Rectal smooth muscle tissue (tissue), 1 donor: ENCODE results near the gene GRIP1.

Experiments used
- H3K27ac ChIP-seq: one replicate; pipeline ENCODE4 v1.7.0; 2013; ENCODE audit warnings: low read depth, low read length, inconsistent platforms
- H3K27me3 ChIP-seq: one replicate; pipeline ENCODE4 v1.7.0; 2013; ENCODE audit warnings: low read length; ENCODE audit not compliant: control insufficient read depth, insufficient read depth
- H3K36me3 ChIP-seq: one replicate; pipeline ENCODE4 v1.7.0; 2013; ENCODE audit warnings: low read length; ENCODE audit not compliant: control insufficient read depth, insufficient read depth
- H3K4me1 ChIP-seq: one replicate; pipeline ENCODE4 v1.7.0; 2013; ENCODE audit warnings: low read length; ENCODE audit not compliant: control insufficient read depth, insufficient read depth
- H3K4me3 ChIP-seq: one replicate; pipeline ENCODE4 v1.7.0; 2013; ENCODE audit warnings: low read length
- H3K9ac ChIP-seq: one replicate; pipeline ENCODE4 v1.7.0; 2013; ENCODE audit warnings: low read length

Gene GRIP1

GRCh38 chr12:66398931-66399910 is 279.7 kb downstream of the GRIP1 start:
- Histone ChIP-seq H3K4me3 (no peak overlapping the region), H3K27me3 (no peaks in the 10 kb centered on the region), H3K27ac (no peak overlapping the region), H3K4me1 (peaks cover 11% of the 10 kb centered on the region), H3K36me3 (no peaks in the 10 kb centered on the region), H3K9ac (no peak overlapping the region)

DNA sequence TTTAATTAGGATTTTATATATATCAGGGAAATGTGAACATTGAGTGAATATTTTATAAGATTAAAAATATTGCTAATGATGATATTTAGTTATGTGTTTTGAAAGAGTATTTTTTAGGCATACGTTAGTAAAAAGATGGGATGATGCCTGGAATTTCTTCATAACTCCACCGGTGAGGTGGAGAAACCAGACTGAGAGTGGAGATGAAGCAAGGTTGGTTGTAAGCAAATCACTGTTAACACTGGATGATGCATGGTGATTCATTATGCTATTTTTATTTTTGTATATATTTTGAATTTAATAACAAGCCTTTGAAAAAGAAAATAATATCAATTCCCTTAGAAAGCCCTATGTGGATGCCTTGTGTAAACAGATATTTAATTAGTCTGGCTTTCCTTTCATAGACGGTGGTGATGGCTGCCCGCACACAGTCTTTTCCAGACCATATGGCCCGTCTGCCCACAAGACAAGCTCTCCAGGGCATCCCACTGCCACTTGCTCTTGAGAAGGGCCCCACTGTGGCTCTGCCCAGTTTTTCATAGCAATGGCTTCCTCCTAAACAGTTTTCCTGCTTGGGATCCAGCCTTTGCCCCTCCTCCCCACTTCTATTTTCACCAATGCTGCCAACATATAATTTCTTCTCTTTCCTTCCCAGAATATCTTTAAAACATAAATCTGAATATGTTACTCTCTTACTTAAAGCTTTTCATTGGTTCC is 281.1 kb downstream of the GRIP1 start:
- Histone ChIP-seq H3K27ac (no peak overlapping the region), H3K27me3 (no peaks in the 10 kb centered on the region), H3K4me1 (peaks cover 11% of the 10 kb centered on the region), H3K36me3 (no peaks in the 10 kb centered on the region), H3K4me3 (no peak overlapping the region), H3K9ac (no peak overlapping the region)

DNA sequence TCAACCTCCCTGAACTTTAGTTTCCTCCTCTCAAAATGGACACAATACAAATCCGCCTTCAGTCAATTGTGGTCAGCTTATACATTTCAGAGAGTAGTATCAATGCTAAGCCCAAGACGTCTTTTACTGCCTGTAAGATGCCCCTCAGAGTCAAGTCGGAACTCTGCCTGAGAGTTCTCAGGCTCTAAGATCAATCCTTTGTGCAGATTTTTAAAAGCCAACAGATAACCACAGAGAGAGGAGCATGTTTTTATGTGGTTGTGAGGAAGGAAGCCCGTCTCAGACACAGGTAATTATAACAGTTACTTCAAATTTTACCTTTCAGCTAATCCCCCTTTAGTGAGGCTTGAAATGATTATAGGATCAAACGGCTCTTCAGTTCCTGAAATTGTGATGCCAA is 285.0 kb downstream of the GRIP1 start:
- no peaks in the 10 kb centered on the region for H3K36me3 ChIP-seq
- no peak overlapping the region for H3K27ac ChIP-seq
- no peak overlapping the region for H3K4me3 ChIP-seq
- H3K9ac ChIP-seq = no peak overlapping the region
- H3K4me1 ChIP-seq = no peaks in the 10 kb centered on the region
- no peaks in the 10 kb centered on the region for H3K27me3 ChIP-seq

GRCh38 chr12:66392266-66392915 is 286.5 kb downstream of the GRIP1 start:
- H3K9ac ChIP-seq = no peak overlapping the region
- H3K4me1 ChIP-seq = no peaks in the 10 kb centered on the region
- no peaks in the 10 kb centered on the region for H3K36me3 ChIP-seq
- H3K27ac ChIP-seq = no peak overlapping the region
- no peaks in the 10 kb centered on the region for H3K27me3 ChIP-seq
- no peak overlapping the region for H3K4me3 ChIP-seq

DNA sequence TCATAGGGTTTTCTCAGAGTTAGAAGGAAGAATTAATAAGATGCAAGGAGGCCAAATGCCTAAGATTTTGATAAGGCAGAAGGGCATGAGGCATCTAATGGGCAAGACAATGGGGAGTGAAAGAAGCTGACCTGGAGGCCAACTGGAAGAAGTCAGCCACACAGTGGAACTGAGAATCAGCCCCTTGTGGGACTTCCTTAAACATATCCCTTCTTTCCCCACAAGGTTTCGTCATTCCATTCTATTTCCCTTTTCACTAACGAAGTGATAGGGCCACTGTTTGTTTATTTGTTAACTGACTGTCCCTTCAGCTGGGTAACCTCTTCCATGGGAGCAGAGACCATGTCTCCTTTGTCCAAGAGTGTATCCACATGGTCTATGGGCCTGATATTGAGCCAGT is 290.4 kb downstream of the GRIP1 start:
- no peaks in the 10 kb centered on the region for H3K27me3 ChIP-seq
- H3K9ac ChIP-seq = no peak overlapping the region
- no peaks in the 10 kb centered on the region for H3K36me3 ChIP-seq
- H3K4me3 ChIP-seq = no peak overlapping the region
- no peak overlapping the region for H3K27ac ChIP-seq
- no peaks in the 10 kb centered on the region for H3K4me1 ChIP-seq

DNA sequence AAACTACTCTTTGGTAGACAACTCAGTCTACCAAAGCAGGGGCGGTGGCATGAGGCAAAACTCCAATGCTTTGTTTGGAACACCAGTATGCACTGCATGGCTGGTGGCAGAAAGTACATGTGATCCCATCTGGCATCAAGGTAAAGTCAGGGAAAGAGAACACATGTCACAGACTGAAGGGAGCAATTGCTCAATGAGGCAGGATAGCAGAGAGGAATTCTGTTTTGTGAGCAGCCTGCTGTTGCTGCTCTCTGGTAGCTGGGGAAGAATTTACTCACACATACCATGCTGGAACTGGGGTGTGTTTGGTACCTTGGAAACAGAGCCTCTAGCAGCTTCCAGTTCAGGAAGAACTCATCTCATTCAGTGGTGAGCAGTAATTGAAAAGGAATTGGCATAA is 291.8 kb downstream of the GRIP1 start:
- no peaks in the 10 kb centered on the region for H3K4me1 ChIP-seq
- H3K36me3 ChIP-seq = no peaks in the 10 kb centered on the region
- H3K4me3 ChIP-seq = no peak overlapping the region
- H3K27ac ChIP-seq = no peak overlapping the region
- no peaks in the 10 kb centered on the region for H3K27me3 ChIP-seq
- H3K9ac ChIP-seq = no peak overlapping the region

DNA sequence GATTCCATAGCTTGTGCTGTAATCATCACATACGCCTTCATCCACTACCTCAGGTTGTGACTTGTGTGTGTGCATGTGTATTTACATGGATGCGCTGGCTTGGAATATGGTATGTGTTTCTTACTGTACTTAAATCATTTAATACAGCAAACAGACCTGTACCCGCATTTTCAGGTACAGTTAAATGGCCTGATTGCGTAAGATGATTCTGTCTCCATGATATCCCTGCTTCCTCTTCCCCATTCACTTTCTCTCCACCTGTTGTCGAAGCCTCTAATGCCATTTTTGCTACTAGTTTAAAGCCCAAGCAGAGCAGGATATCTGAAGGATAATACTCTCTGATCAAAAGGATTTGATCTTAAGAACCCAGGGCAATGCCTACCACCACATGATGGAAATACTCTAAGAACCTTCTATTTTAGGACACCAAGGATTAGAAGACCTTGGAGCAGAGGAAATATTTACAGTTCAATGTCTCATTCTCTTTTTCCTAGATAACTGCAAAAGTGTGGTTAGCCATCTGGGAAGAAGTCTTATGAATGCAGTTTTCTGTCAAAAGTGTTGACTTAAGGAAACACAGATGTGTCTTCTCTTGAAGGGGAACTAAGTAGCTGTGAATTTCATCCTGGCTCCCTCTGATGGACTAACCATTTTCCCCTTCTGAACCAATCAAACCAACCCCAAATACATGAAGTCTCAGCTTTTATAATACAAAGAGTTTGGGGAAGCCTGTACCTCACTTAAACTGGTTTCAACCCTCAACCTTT is 297.9 kb downstream of the GRIP1 start:
- no peak overlapping the region for H3K4me3 ChIP-seq
- no peaks in the 10 kb centered on the region for H3K27me3 ChIP-seq
- no peaks in the 10 kb centered on the region for H3K4me1 ChIP-seq
- no peak overlapping the region for H3K9ac ChIP-seq
- no peaks in the 10 kb centered on the region for H3K36me3 ChIP-seq
- H3K27ac ChIP-seq = no peak overlapping the region

DNA sequence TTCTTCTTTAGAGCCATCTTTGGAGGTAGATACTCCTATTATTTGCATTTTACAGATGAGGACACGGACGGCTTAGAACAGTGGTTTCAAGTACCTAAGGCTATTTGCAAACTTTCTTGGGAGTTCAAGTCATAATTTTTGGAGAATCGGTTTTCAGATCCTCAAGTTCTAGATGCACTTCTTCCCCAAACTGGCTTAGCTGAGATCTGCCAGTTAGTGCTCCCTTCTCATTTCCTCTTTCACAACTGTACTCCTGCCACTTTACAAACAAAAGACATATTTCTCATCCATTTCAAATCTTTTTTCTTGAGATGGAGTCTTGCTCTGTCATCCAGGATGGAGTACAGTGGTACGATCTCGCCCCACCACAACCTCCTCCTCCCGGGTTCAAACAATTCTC is 299.3 kb downstream of the GRIP1 start:
- H3K4me1 ChIP-seq = no peaks in the 10 kb centered on the region
- H3K27me3 ChIP-seq = no peaks in the 10 kb centered on the region
- no peak overlapping the region for H3K9ac ChIP-seq
- no peaks in the 10 kb centered on the region for H3K36me3 ChIP-seq
- no peak overlapping the region for H3K27ac ChIP-seq
- no peak overlapping the region for H3K4me3 ChIP-seq

DNA sequence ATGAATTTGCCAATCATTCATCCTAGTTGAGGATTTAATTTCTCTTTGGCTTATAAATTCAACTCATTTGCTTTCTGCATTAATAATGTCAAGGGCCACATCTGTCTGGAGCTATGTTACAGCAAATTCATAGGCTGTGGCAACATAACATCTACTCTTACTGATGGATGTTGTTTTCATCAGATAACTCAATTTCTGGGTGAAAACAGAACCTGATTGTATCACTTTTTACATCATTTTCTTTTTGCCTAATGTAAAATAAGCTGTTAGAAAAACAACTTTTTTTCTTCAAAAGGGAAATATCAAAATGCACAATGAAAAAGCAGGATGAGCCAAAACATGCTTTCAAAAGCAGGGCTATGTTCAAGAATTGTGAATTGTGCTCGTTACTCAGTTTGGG is 303.3 kb downstream of the GRIP1 start:
- Histone ChIP-seq H3K27me3 (no peaks in the 10 kb centered on the region), H3K27ac (no peak overlapping the region), H3K9ac (no peak overlapping the region), H3K4me1 (no peaks in the 10 kb centered on the region), H3K4me3 (no peak overlapping the region), H3K36me3 (no peaks in the 10 kb centered on the region)

- H3K4me1 ChIP-seq = no peaks in the 10 kb centered on the region
- no peak overlapping the region for H3K4me3 ChIP-seq
- no peaks in the 10 kb centered on the region for H3K27me3 ChIP-seq
- no peak overlapping the region for H3K9ac ChIP-seq
- no peak overlapping the region for H3K27ac ChIP-seq
- peaks cover 4% of the 10 kb centered on the region for H3K36me3 ChIP-seq
Measured at GRCh38 chr12:66371982-66372381, 306.9 kb downstream of the GRIP1 start.

- Histone ChIP-seq H3K9ac (no peak overlapping the region), H3K4me1 (no peaks in the 10 kb centered on the region), H3K4me3 (no peak overlapping the region), H3K27ac (no peak overlapping the region), H3K36me3 (peaks cover 4% of the 10 kb centered on the region), H3K27me3 (no peaks in the 10 kb centered on the region)
Measured at GRCh38 chr12:66367015-66367667, 311.7 kb downstream of the GRIP1 start.
